ENCODE data around the gene PTGDS. TPM values are rescaled to one million over a fixed set of nuclear protein-coding genes. Genes with fewer than 3 reads are reported as not detected.
A peak's percentile ranks its signal among the peaks of the same experiment; 100 is the strongest.

The PTGDS gene
- total RNA-seq, 1 donor from 2014 or later: 76.8 TPM

- H3K36me3 Mint-ChIP-seq (ENCODE audit: low read depth): no peaks in the 10 kb centered on the region
- H3K4me1 Mint-ChIP-seq (ENCODE audit: low read depth): peaks cover 19% of the 10 kb centered on the region
- DNase-seq (ENCODE audit: low spot score): no peak
- no peak overlapping the region for H3K4me3 Mint-ChIP-seq (ENCODE audit: unreplicated experiment)
- no peak for TF ChIP-seq CTCF (IDR thresholded peaks at IDR 0.05)
- H3K27me3 Mint-ChIP-seq (ENCODE audit: low read depth): no peaks in the 10 kb centered on the region
- H3K9me3 Mint-ChIP-seq (ENCODE audit: low read depth): peaks cover 5% of the 10 kb centered on the region
- no peak overlapping the region for H3K27ac Mint-ChIP-seq (ENCODE audit: unreplicated experiment)
Measured at GRCh38 chr9:136990242-136990911, 13.1 kb downstream of the PTGDS start.

GRCh38 chr9:136991993-136992818 is 14.9 kb downstream of the PTGDS start, which contains the start of gene PAXX:
Gene PAXX, plus strand, starts transcription at chr9:136992422. Its CDS starts 22 bp downstream, at chr9:136992444.
- peaks cover 5% of the 10 kb centered on the region for H3K9me3 Mint-ChIP-seq (ENCODE audit: low read depth)
- peak; percentile 15 for TF ChIP-seq CTCF (IDR thresholded peaks at IDR 0.05)
- H3K4me3 Mint-ChIP-seq (ENCODE audit: unreplicated experiment): peak within 1 kb of the TSS; percentile 76
- no peaks in the 10 kb centered on the region for H3K36me3 Mint-ChIP-seq (ENCODE audit: low read depth)
- peak within 1 kb of the TSS; percentile 69 for H3K27ac Mint-ChIP-seq (ENCODE audit: unreplicated experiment)
- no peaks in the 10 kb centered on the region for H3K27me3 Mint-ChIP-seq (ENCODE audit: low read depth)
- no peak for DNase-seq (ENCODE audit: low spot score)
- H3K4me1 Mint-ChIP-seq (ENCODE audit: low read depth): peaks cover 31% of the 10 kb centered on the region

- peak overlapping the region; percentile 76 for H3K4me3 Mint-ChIP-seq (ENCODE audit: unreplicated experiment)
Measured at GRCh38 chr9:136992819-136993369, 15.6 kb downstream of the PTGDS start.

GRCh38 chr9:136994180-136994887 is 17.0 kb downstream of the PTGDS start:
- Mint-ChIP-seq H3K4me3 (ENCODE audit: unreplicated experiment) (no peak overlapping the region), H3K27me3 (ENCODE audit: low read depth) (no peaks in the 10 kb centered on the region), H3K36me3 (ENCODE audit: low read depth) (no peaks in the 10 kb centered on the region), H3K9me3 (ENCODE audit: low read depth) (peaks cover 5% of the 10 kb centered on the region), H3K27ac (ENCODE audit: unreplicated experiment) (no peak overlapping the region), H3K4me1 (ENCODE audit: low read depth) (peaks cover 52% of the 10 kb centered on the region)
- DNase-seq (ENCODE audit: low spot score): no peak
- TF ChIP-seq CTCF (IDR thresholded peaks at IDR 0.05): no peak

More at GRCh38 chr9:136992819-136993369, 15.6 kb downstream of the PTGDS start:
- peaks cover 5% of the 10 kb centered on the region for H3K9me3 Mint-ChIP-seq (ENCODE audit: low read depth)
- no peak for DNase-seq (ENCODE audit: low spot score)
- no peaks in the 10 kb centered on the region for H3K27me3 Mint-ChIP-seq (ENCODE audit: low read depth)
- TF ChIP-seq CTCF (IDR thresholded peaks at IDR 0.05): no peak
- no peaks in the 10 kb centered on the region for H3K36me3 Mint-ChIP-seq (ENCODE audit: low read depth)
- H3K4me1 Mint-ChIP-seq (ENCODE audit: low read depth): peaks cover 38% of the 10 kb centered on the region
- no peak overlapping the region for H3K27ac Mint-ChIP-seq (ENCODE audit: unreplicated experiment)

- Mint-ChIP-seq H3K27me3 (ENCODE audit: low read depth) (no peaks in the 10 kb centered on the region), H3K4me3 (ENCODE audit: unreplicated experiment) (no peak overlapping the region), H3K4me1 (ENCODE audit: low read depth) (peaks cover 57% of the 10 kb centered on the region), H3K36me3 (ENCODE audit: low read depth) (no peaks in the 10 kb centered on the region), H3K9me3 (ENCODE audit: low read depth) (peaks cover 5% of the 10 kb centered on the region), H3K27ac (ENCODE audit: unreplicated experiment) (no peak overlapping the region)
- no peak for TF ChIP-seq CTCF (IDR thresholded peaks at IDR 0.05)
- no peak for DNase-seq (ENCODE audit: low spot score)
Measured at GRCh38 chr9:136994888-136995230, 17.6 kb downstream of the PTGDS start.
